OCI-LY3 (cell line): ENCODE data around the gene TOM1.

Experiments used
- CTCF ChIP-seq: fragments of 200-600, 300-600 bp; sonication (generic); IDR thresholded peaks from 2 replicates; pipeline ENCODE4 v1.5.1; 2014; ENCODE audit warnings: antibody characterized with exemption, low read length, low read depth
- EZH2phosphoT487 ChIP-seq: fragments of 200-600 bp; shearing (Covaris generic); IDR thresholded peaks from 2 replicates; pipeline ENCODE4 v1.6.1; 2018; ENCODE audit warnings: antibody characterized with exemption, mixed run types, low read depth

GRCh38 chr22:35330258-35330861 lies 30.7 kb downstream of the TOM1 start:
- TF ChIP-seq CTCF, result no peak
- TF ChIP-seq EZH2phosphoT487, result no peak
